NCI-H460 (cell line): Measurements from ENCODE around the gene VWA5B2. TPM values are rescaled to one million over a fixed set of nuclear protein-coding genes. Genes with fewer than 3 reads are reported as not detected.

Source experiments
- DNase-seq: peaks from one replicate; pipeline ENCODE4 v3.0.0-alpha.2; 2016; ENCODE audit warnings: low read depth; ENCODE audit errors: extremely low read depth
- polyA plus RNA-seq: library from polyadenylated mRNA; depleted of rRNA; stranded (reverse); fragments of >200 nt; gene quantifications from 2 replicates; pipeline ENCODE4 v1.2.3, GENCODE V29; 2014; cell fraction: nucleus; rRNA removed
- total RNA-seq: library from RNA; depleted of rRNA; stranded (reverse); fragments of >200 nt; shearing (Covaris generic); gene quantifications from 2 replicates; pipeline ENCODE4 v1.2.3, GENCODE V29; 2014; rRNA removed

The VWA5B2 gene
- total RNA-seq, result 0.35 TPM in 1 of 2 replicates, not detected in the other
- not detected in 2 replicates for polyA plus RNA-seq

- no peak for DNase-seq
Measured at GRCh38 chr3:184229394-184230080, at the start of gene VWA5B2. VWA5B2 (plus strand) TSS chr3:184229585; CDS start chr3:184230529, 944 bp downstream.

- no peak for DNase-seq
Measured at GRCh38 chr3:184180165-184180564, 49.2 kb upstream of the VWA5B2 start.

- no peak for DNase-seq
Measured at GRCh38 chr3:184181596-184181995, 47.8 kb upstream of the VWA5B2 start.

GRCh38 chr3:184183679-184184078 is 45.7 kb upstream of the VWA5B2 start:
- no peak for DNase-seq

GRCh38 chr3:184184546-184185230 is 44.7 kb upstream of the VWA5B2 start:
- no peak for DNase-seq

- DNase-seq, result peak; percentile 95
Measured at GRCh38 chr3:184185461-184186183, 43.8 kb upstream of the VWA5B2 start.

- no peak for DNase-seq
Measured at GRCh38 chr3:184186184-184186901, 43.0 kb upstream of the VWA5B2 start, which contains the start of gene ABCF3. ABCF3 (plus strand) TSS chr3:184186199; CDS start chr3:184186208, 9 bp downstream.

- no peak for DNase-seq
Measured at GRCh38 chr3:184186902-184187207, 42.5 kb upstream of the VWA5B2 start.

- no peak for DNase-seq
Measured at GRCh38 chr3:184188080-184188479, 41.3 kb upstream of the VWA5B2 start.

- no peak for DNase-seq
Measured at GRCh38 chr3:184189421-184189820, 40.0 kb upstream of the VWA5B2 start.

GRCh38 chr3:184192889-184193288 is 36.5 kb upstream of the VWA5B2 start:
- DNase-seq, result no peak

GRCh38 chr3:184193991-184194539 is 35.3 kb upstream of the VWA5B2 start:
- no peak for DNase-seq

GRCh38 chr3:184196536-184196935 is 32.8 kb upstream of the VWA5B2 start:
- no peak for DNase-seq

- DNase-seq, result no peak
Measured at GRCh38 chr3:184198509-184198908, 30.9 kb upstream of the VWA5B2 start.

- no peak for DNase-seq
Measured at GRCh38 chr3:184200825-184201224, 28.6 kb upstream of the VWA5B2 start.

GRCh38 chr3:184203526-184203925 is 25.9 kb upstream of the VWA5B2 start:
- no peak for DNase-seq

- no peak for DNase-seq
Measured at GRCh38 chr3:184209146-184209923, 20.1 kb upstream of the VWA5B2 start.

GRCh38 chr3:184211297-184211696 is 18.1 kb upstream of the VWA5B2 start:
- no peak for DNase-seq

GRCh38 chr3:184211718-184212117 is 17.7 kb upstream of the VWA5B2 start:
- DNase-seq, result no peak

GRCh38 chr3:184218814-184219213 is 10.6 kb upstream of the VWA5B2 start:
- no peak for DNase-seq
